ACC112 (cell line): ENCODE data around the gene SLC22A2.
"Not testable (repeated sequence)": the region's sequence is repeated elsewhere in the genome, so short reads cannot be mapped to it uniquely, and the experiment has no call there.

Experiments used
- H2AFZ ChIP-seq: fragments of 200-600 bp; sonication (generic); one replicate; pipeline ENCODE4 v1.6.0; 2017; ENCODE audit warnings: antibody characterized with exemption, low read length; ENCODE audit not compliant: unreplicated experiment
- H3K27ac ChIP-seq: fragments of 200-600 bp; sonication (generic); 2 replicates; pipeline ENCODE4 v1.5.1; 2014; ENCODE audit warnings: low read depth, mild to moderate bottlenecking, antibody characterized with exemption, low read length, moderate library complexity
- H3K27me3 ChIP-seq: fragments of 200-600 bp; sonication (generic); 2 replicates; pipeline ENCODE4 v1.6.1; 2014; ENCODE audit warnings: mild to moderate bottlenecking, antibody characterized with exemption, low read length, moderate library complexity, mixed read lengths; ENCODE audit not compliant: insufficient read depth
- H3K36me3 ChIP-seq: fragments of 200-600 bp; sonication (generic); 2 replicates; pipeline ENCODE4 v1.6.1; 2016; ENCODE audit warnings: mild to moderate bottlenecking, antibody characterized with exemption, low read length, moderate library complexity, mixed read lengths; ENCODE audit not compliant: insufficient read depth
- H3K4me1 ChIP-seq: fragments of 200-600 bp; sonication (generic); one replicate; pipeline ENCODE4 v1.6.1; 2016; ENCODE audit warnings: low read length, mixed read lengths; ENCODE audit not compliant: insufficient read depth, unreplicated experiment, control insufficient read depth
- H3K4me3 ChIP-seq: fragments of 200-600 bp; sonication (generic); 2 replicates; pipeline ENCODE4 v1.5.1; 2014; ENCODE audit warnings: mild to moderate bottlenecking, low read depth, low read length
- H3K79me2 ChIP-seq: fragments of 200-600 bp; sonication (generic); one replicate; pipeline ENCODE4 v1.6.0; 2016; ENCODE audit warnings: low read length; ENCODE audit not compliant: control insufficient read depth, unreplicated experiment, insufficient read depth

SLC22A2 gene

GRCh38 chr6:160233950-160234640, 24.5 kb downstream of the SLC22A2 start:
- H2AFZ ChIP-seq, H3K36me3 ChIP-seq, H3K27ac ChIP-seq, H3K79me2 ChIP-seq, H3K27me3 ChIP-seq, H3K4me3 ChIP-seq: not testable (repeated sequence)
- peaks cover 13% of the 10 kb centered on the region for H3K4me1 ChIP-seq

- Histone ChIP-seq H2AFZ (no peak overlapping the region), H3K4me1 (no peaks in the 10 kb centered on the region), H3K27me3 (no peaks in the 10 kb centered on the region), H3K27ac (no peak overlapping the region), H3K79me2 (no peaks in the 10 kb centered on the region), H3K36me3 (no peaks in the 10 kb centered on the region), H3K4me3 (no peak overlapping the region)
Observed at GRCh38 chr6:160227769-160228161, 30.9 kb downstream of the SLC22A2 start.

GRCh38 chr6:160227038-160227768, 31.4 kb downstream of the SLC22A2 start:
- Histone ChIP-seq H3K27ac (no peak overlapping the region), H3K36me3 (no peaks in the 10 kb centered on the region), H3K4me3 (no peak overlapping the region), H3K4me1 (no peaks in the 10 kb centered on the region), H3K27me3 (no peaks in the 10 kb centered on the region), H2AFZ (no peak overlapping the region), H3K79me2 (no peaks in the 10 kb centered on the region)

- no peak overlapping the region for H3K27ac ChIP-seq
- H2AFZ ChIP-seq: no peak overlapping the region
- no peaks in the 10 kb centered on the region for H3K36me3 ChIP-seq
Observed at GRCh38 chr6:160226118-160226591, 32.5 kb downstream of the SLC22A2 start.

GRCh38 chr6:160224639-160225237, 33.9 kb downstream of the SLC22A2 start:
- Histone ChIP-seq H3K4me1 (no peaks in the 10 kb centered on the region), H3K4me3 (no peak overlapping the region), H3K79me2 (no peaks in the 10 kb centered on the region), H3K36me3 (no peaks in the 10 kb centered on the region), H2AFZ (no peak overlapping the region), H3K27me3 (no peaks in the 10 kb centered on the region), H3K27ac (no peak overlapping the region)

More at GRCh38 chr6:160226118-160226591, 32.5 kb downstream of the SLC22A2 start:
- Histone ChIP-seq H3K4me1 (no peaks in the 10 kb centered on the region), H3K4me3 (no peak overlapping the region), H3K27me3 (no peaks in the 10 kb centered on the region), H3K79me2 (no peaks in the 10 kb centered on the region)

GRCh38 chr6:160222491-160222890, 36.1 kb downstream of the SLC22A2 start:
- Histone ChIP-seq H3K27me3 (no peaks in the 10 kb centered on the region), H3K4me3 (no peak overlapping the region), H3K4me1 (no peaks in the 10 kb centered on the region), H2AFZ (no peak overlapping the region), H3K79me2 (no peaks in the 10 kb centered on the region), H3K27ac (no peak overlapping the region), H3K36me3 (no peaks in the 10 kb centered on the region)

GRCh38 chr6:160221918-160222317, 36.7 kb downstream of the SLC22A2 start:
- Histone ChIP-seq H3K27me3 (no peaks in the 10 kb centered on the region), H3K27ac (no peak overlapping the region), H2AFZ (no peak overlapping the region), H3K4me1 (no peaks in the 10 kb centered on the region), H3K4me3 (no peak overlapping the region), H3K36me3 (no peaks in the 10 kb centered on the region), H3K79me2 (no peaks in the 10 kb centered on the region)

- Histone ChIP-seq H3K27ac (no peak overlapping the region), H3K27me3 (no peaks in the 10 kb centered on the region), H3K4me3 (no peak overlapping the region), H3K79me2 (no peaks in the 10 kb centered on the region), H3K4me1 (no peaks in the 10 kb centered on the region), H2AFZ (no peak overlapping the region), H3K36me3 (no peaks in the 10 kb centered on the region)
Observed at GRCh38 chr6:160221423-160221822, 37.2 kb downstream of the SLC22A2 start.

- H3K4me3 ChIP-seq: no peak overlapping the region
- H3K4me1 ChIP-seq: peaks cover 3% of the 10 kb centered on the region
- no peak overlapping the region for H2AFZ ChIP-seq
- no peaks in the 10 kb centered on the region for H3K79me2 ChIP-seq
- H3K27me3 ChIP-seq: no peaks in the 10 kb centered on the region
- H3K27ac ChIP-seq: no peak overlapping the region
- H3K36me3 ChIP-seq: no peaks in the 10 kb centered on the region
Observed at GRCh38 chr6:160218810-160219209, 39.8 kb downstream of the SLC22A2 start.

- Histone ChIP-seq H3K36me3 (no peaks in the 10 kb centered on the region), H3K4me1 (peaks cover 3% of the 10 kb centered on the region), H3K27ac (no peak overlapping the region), H3K4me3 (no peak overlapping the region), H3K79me2 (no peaks in the 10 kb centered on the region), H2AFZ (no peak overlapping the region), H3K27me3 (no peaks in the 10 kb centered on the region)
Observed at GRCh38 chr6:160217863-160218262, 40.8 kb downstream of the SLC22A2 start.
